ENCODE measurements around the gene CRK. TPM values are rescaled to one million over a fixed set of nuclear protein-coding genes. Genes with fewer than 3 reads are reported as not detected.
"Not testable (repeated sequence)": the region's sequence is repeated elsewhere in the genome, so short reads cannot be mapped to it uniquely, and the experiment has no call there.

The CRK gene
- total RNA-seq, 1 donor from 2014 or later: 57.5 TPM

DNA sequence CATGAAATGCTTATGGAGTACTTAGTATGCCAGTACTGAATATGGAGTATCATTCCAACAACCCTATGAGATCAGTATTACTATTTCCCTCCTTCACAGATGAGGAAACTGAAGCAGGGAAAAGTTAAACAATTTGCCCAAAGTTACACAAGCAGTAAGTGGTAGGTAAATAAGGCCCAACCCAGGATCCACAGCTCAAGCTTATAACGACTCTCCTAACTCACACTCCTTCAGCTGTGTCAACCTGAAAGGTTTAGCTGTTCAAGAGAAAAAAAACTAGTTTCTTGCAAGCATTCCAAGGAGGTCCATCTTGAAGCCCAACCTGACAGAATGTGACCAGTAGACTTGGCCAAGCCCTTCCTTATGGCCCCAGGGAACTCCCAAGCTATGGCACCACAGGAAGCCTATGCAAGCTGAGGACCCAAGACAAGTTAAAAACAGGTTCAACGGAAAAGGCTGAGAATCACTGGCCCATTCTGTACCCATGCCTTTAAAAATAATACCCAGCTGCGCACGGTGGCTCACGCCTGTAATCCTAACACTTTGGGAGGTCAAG, 6.5 kb downstream of the CRK start:
- peaks cover 80% of the 10 kb centered on the region for H3K4me1 ChIP-seq
- DNase-seq (ENCODE audit: extremely low spot score in 2 of 2): no peak
- intact Hi-C loops (cut with DNase I): no loop called here
- H3K27ac ChIP-seq: no peak overlapping the region
- no peak overlapping the region for H3K4me3 ChIP-seq
- no peaks in the 10 kb centered on the region for H3K27me3 ChIP-seq
- TF ChIP-seq POLR2A (IDR thresholded peaks at IDR 0.05) (no peak), POLR2AphosphoS5 (IDR thresholded peaks at IDR 0.05; ENCODE audit: insufficient read depth in 1 of 2, low read depth in 1 of 2) (no peak)
- H3K9me3 ChIP-seq: no peaks in the 10 kb centered on the region
- H3K36me3 ChIP-seq: no peaks in the 10 kb centered on the region

DNA sequence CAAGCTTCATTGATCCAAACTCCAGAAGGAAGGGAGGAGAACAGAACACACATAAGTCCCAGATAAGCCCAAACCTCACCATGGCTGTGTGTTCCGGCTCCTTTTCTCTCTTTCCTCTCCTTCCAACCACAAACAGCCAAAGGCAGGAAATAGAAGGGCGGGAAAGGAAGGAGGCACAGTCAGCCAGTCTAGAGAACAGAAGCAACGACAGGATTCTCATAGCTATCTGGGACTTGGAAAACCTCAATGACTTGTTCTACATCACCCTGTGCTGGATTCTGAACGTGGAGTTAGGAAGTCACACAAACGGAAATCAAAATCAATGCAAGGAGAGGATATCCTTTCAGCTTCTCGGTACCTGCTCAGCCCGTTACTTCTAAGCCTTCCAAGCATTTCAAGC, 9.0 kb downstream of the CRK start:
- Histone ChIP-seq H3K9me3 (no peaks in the 10 kb centered on the region), H3K4me1 (peaks cover 56% of the 10 kb centered on the region), H3K36me3 (no peaks in the 10 kb centered on the region), H3K27me3 (no peaks in the 10 kb centered on the region), H3K27ac (no peak overlapping the region), H3K4me3 (no peak overlapping the region)
- intact Hi-C loops (cut with DNase I): no loop called here
- TF ChIP-seq, protein P1, sequence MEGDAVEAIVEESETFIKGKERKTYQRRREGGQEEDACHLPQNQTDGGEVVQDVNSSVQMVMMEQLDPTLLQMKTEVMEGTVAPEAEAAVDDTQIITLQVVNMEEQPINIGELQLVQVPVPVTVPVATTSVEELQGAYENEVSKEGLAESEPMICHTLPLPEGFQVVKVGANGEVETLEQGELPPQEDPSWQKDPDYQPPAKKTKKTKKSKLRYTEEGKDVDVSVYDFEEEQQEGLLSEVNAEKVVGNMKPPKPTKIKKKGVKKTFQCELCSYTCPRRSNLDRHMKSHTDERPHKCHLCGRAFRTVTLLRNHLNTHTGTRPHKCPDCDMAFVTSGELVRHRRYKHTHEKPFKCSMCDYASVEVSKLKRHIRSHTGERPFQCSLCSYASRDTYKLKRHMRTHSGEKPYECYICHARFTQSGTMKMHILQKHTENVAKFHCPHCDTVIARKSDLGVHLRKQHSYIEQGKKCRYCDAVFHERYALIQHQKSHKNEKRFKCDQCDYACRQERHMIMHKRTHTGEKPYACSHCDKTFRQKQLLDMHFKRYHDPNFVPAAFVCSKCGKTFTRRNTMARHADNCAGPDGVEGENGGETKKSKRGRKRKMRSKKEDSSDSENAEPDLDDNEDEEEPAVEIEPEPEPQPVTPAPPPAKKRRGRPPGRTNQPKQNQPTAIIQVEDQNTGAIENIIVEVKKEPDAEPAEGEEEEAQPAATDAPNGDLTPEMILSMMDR (IDR thresholded peaks at IDR 0.05): no peak
- TF ChIP-seq POLR2A (IDR thresholded peaks at IDR 0.05): no peak
- no peak for TF ChIP-seq POLR2AphosphoS5 (IDR thresholded peaks at IDR 0.05; ENCODE audit: insufficient read depth in 1 of 2, low read depth in 1 of 2)
- no peak for DNase-seq (ENCODE audit: extremely low spot score in 2 of 2)

DNA sequence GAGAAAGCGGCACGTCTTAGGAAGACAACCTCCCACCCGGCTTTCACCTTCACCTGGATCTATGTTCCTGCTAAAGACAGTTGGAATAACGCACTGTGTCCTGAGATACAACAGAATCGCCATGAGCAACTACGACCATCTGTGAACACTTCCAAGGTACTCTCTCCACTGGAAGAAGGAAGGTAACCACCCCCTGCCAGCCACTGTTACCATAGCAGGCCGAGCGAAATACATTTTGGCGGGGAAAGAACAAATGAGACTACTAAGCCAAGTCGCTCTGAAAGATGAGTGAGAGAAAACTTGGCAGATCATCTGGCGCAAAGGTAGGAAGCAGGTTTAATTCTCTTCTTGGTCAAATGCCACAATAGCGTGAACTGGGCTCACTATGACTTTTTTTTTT, 9.8 kb downstream of the CRK start:
- DNase-seq (ENCODE audit: extremely low spot score in 2 of 2): no peak
- intact Hi-C loops (cut with DNase I): no loop called here
- Histone ChIP-seq H3K4me1 (peaks cover 48% of the 10 kb centered on the region), H3K36me3 (no peaks in the 10 kb centered on the region), H3K4me3 (no peak overlapping the region), H3K27ac (no peak overlapping the region), H3K9me3 (no peaks in the 10 kb centered on the region), H3K27me3 (no peaks in the 10 kb centered on the region)
- TF ChIP-seq, protein P1 (IDR thresholded peaks at IDR 0.05): no peak
- TF ChIP-seq POLR2A (IDR thresholded peaks at IDR 0.05) (no peak), POLR2AphosphoS5 (IDR thresholded peaks at IDR 0.05; ENCODE audit: insufficient read depth in 1 of 2, low read depth in 1 of 2) (no peak)

DNA sequence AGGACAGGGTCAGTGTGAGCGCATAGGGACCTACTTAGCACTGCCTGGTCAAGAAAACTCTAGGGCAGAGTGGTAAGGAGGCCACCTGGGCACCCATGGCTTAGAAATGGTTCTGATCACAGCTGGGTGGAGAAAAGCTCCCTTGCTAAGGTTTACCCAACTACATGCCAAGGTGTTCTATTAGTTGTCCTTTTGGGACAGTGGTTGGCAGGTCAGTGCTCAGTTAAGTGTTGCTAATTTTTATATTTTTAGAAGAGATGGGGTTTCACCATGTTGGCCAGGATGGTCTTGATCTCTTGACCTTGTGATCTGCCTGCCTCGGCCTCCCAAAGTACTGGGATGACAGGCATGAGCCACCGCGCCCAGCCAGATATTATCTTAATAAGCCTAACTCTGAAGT, 10.3 kb downstream of the CRK start:
- peaks cover 48% of the 10 kb centered on the region for H3K4me1 ChIP-seq
- H3K36me3 ChIP-seq; H3K4me3 ChIP-seq; H3K27me3 ChIP-seq; H3K27ac ChIP-seq; intact Hi-C loops (cut with DNase I); DNase-seq (ENCODE audit: extremely low spot score in 2 of 2); H3K9me3 ChIP-seq: not testable (repeated sequence)

DNA sequence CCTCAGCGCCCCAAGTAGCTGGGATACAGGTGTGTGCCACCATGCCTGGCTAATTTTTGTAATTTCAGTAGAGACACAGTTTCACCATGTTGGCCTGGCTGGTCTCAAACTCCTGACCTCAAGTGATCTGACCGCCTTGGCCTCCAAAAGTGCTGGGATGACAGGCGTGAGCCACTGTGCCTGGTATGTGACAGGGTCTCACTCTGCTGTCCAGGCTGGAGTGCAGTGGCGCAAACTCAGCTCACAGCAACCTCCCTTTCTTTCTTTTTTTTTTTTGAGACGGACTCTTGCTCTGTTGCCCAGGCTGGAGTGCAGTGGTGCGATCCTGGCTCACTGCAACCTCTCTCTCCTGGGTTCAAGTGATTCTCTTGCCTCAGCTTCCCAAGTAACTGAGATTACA, 13.3 kb downstream of the CRK start:
- H3K4me3 ChIP-seq; H3K9me3 ChIP-seq; H3K27me3 ChIP-seq; H3K27ac ChIP-seq; DNase-seq (ENCODE audit: extremely low spot score in 2 of 2); intact Hi-C loops (cut with DNase I); H3K36me3 ChIP-seq: not testable (repeated sequence)
- H3K4me1 ChIP-seq: peaks cover 40% of the 10 kb centered on the region

- intact Hi-C loops (cut with DNase I): no loop called here
- H3K27me3 ChIP-seq: no peaks in the 10 kb centered on the region
- H3K4me1 ChIP-seq: peaks cover 39% of the 10 kb centered on the region
- H3K9me3 ChIP-seq: no peaks in the 10 kb centered on the region
- H3K36me3 ChIP-seq: no peaks in the 10 kb centered on the region
- H3K27ac ChIP-seq: no peak overlapping the region
- H3K4me3 ChIP-seq: no peak overlapping the region
- TF ChIP-seq, protein P1 (IDR thresholded peaks at IDR 0.05): no peak
- no peak for TF ChIP-seq POLR2AphosphoS5 (IDR thresholded peaks at IDR 0.05; ENCODE audit: insufficient read depth in 1 of 2, low read depth in 1 of 2)
- no peak for DNase-seq (ENCODE audit: extremely low spot score in 2 of 2)
These were observed 13.8 kb downstream of the CRK start for GRCh38 chr17:1442187-1442586.

GRCh38 chr17:1440921-1441320, 15.1 kb downstream of the CRK start:
- Histone ChIP-seq H3K4me3 (no peak overlapping the region), H3K36me3 (no peaks in the 10 kb centered on the region), H3K4me1 (peaks cover 27% of the 10 kb centered on the region), H3K9me3 (no peaks in the 10 kb centered on the region), H3K27me3 (no peaks in the 10 kb centered on the region), H3K27ac (no peak overlapping the region)
- DNase-seq (ENCODE audit: extremely low spot score in 2 of 2): no peak
- intact Hi-C loops (cut with DNase I): no loop called here
- TF ChIP-seq, protein P1 (IDR thresholded peaks at IDR 0.05): no peak
- TF ChIP-seq POLR2A (IDR thresholded peaks at IDR 0.05): no peak
- no peak for TF ChIP-seq POLR2AphosphoS5 (IDR thresholded peaks at IDR 0.05; ENCODE audit: insufficient read depth in 1 of 2, low read depth in 1 of 2)
